HG03460 (cell line): Measurements from ENCODE around the gene RBM38.

Experiments used
- ATAC-seq: cut with Tn5 transposase; IDR thresholded peaks from one replicate; pipeline ENCODE4 v1.9.1; 2021; ENCODE audit not compliant: unreplicated experiment

RBM38 gene

DNA sequence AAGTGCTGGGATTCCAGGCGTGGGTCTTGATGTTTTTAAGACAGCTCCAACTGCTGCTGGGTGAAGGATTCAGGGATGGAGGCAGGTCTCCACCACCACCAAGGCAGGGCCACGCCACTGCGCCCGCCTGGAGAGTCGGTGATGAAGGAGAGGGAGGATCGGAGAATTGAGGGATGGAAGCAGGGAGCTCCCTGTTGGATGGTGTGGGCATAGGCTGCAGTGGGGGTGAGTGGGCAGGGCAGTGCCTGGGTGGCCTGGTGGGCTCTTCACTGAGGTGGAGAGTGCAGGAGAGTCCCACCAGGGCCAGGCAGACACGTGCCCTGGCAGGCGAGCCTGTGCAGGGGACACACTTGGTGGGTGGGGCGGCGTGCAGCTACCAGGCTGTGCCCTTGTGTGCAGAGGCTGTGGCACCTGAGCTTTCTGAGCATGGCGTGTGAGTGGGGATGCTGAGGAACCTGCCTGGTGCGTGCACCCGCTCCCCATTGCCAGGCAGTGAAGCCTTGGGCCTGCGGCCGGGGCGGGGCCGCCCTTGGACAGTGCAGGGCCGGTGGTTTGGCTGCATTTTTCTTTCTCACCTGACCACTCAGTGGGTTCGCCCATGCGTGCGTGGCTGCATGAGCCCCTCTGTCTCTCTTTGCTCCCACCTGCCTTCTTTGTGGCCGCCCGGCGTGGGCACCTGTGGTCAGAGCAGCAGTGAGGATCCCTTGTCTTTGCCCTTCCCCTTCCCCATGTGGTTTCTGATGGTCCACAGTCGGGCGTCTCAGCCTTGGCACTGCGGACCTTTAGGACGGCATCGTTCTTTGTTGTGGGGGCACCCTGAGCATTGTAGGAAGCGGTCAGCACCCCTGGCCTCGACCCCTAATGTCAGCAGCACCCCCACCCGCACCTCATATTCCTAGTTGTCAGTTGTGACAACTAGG is 11.3 kb downstream of the RBM38 start:
- ATAC-seq, result no peak

DNA sequence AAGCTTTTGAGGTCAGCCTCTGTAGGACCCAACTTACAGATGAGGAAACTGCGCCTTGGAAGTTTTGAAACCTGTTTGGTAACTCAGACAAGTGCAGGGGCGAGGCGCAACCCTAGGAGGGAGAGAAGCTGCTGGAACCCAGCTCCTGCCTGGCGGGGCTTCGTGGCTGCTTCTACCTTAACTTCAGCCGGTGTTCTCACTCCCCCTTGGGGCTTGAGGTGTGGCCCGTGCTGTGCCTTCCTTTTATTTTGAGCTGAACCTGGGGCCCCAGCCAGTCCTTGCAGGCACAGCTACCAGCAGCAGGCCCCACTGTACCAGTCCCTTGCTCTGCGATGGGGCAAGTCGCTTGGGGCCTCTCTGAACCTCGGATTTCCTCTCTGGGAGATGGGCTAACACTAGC is 12.0 kb downstream of the RBM38 start:
- ATAC-seq, result no peak

- ATAC-seq, result no peak
These were observed 12.8 kb downstream of the RBM38 start for GRCh38 chr20:57404006-57404405.

DNA sequence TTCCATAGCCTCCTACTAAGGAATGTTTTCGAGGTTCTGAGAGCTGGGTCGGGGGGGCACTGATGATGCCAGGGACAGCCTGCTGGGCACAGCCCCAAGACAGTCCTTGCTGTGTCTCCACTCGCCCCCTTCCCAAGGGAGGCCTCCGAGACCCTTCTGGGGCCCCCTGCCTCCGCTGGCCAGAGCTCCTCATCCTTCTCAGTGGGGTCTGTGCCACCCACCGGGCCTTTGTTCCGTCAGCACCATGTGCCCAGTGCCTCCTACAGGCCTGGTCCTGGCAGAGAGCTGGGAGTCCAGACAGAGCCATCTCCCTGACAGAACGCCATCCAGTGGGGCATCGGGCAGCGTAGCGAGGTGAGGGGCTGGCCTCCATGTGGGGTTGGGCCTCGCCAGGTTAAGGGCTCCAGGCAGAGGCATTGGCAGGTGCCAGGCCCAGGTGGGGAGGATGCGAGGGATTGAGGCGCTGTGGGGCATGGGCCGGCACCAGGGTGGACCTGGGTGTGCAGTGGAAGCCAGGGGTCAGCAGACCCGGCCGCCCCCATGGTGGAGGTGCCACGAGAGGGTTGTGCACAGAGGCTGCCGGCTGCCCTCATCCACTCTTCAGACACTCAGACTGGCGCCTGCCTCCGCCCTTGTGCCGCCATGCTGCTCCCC is 13.3 kb downstream of the RBM38 start:
- no peak for ATAC-seq

GRCh38 chr20:57405236-57406016 is 14.2 kb downstream of the RBM38 start:
- no peak for ATAC-seq

DNA sequence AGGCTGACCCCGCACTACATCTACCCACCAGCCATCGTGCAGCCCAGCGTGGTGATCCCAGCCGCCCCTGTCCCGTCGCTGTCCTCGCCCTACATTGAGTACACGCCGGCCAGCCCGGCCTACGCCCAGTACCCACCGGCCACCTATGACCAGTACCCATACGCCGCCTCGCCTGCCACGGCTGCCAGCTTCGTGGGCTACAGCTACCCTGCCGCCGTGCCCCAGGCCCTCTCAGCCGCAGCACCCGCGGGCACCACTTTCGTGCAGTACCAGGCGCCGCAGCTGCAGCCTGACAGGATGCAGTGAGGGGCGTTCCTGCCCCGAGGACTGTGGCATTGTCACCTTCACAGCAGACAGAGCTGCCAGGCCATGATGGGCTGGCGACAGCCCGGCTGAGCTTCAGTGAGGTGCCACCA is 16.4 kb downstream of the RBM38 start:
- no peak for ATAC-seq

DNA sequence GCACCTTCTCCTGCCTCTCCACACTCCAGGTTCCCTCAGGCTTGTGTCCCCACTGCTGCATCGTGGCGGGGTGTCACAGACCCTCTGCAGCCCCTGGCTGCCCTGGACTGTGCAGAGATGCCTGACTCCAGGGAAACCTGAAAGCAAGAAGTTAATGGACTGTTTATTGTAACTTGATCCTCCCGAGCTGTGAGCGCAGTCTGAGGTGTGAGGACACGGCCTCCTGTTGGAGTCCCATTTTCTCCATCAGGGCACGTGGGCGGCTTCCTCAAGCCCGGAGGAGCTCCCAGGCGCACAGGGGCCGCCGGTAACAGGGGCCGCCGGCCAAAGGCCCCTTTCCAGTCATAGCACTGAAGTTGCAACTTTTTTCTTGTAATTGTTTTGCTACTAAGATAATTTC is 16.9 kb downstream of the RBM38 start:
- ATAC-seq, result no peak

DNA sequence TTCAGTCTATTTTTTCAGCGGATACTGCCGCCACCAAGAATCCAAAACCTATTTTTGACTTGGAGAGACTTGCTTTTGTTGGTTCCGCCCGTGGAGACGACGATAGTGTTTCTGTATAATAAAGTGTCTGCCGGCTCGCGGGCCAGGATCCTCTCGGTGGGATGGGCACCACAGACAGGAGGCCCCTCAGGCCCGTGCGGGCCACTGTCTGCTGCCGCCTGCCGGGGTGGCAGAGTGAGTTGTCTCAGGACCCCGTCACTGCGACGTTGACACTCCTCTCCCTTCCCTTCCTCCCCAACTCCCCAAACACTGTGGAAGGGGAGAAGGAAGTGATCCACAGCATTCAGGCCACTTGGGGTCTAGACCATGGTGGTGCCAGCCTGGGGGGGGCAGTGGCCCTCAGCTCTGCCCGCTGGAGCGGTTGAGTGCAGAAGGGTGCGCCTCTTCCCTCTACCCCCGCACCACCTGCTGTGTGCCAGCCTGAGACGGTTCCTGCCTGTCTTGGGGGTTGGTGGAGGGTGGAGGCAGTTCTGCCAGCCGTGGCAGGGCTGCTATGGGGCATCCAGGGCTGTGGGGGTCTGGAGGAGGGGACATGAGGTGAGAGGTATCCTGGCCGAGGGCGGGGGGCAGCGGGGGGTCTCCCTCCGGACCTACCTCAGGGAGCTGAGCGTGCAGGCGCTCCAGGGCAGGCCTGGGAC is 17.5 kb downstream of the RBM38 start:
- ATAC-seq, result no peak

DNA sequence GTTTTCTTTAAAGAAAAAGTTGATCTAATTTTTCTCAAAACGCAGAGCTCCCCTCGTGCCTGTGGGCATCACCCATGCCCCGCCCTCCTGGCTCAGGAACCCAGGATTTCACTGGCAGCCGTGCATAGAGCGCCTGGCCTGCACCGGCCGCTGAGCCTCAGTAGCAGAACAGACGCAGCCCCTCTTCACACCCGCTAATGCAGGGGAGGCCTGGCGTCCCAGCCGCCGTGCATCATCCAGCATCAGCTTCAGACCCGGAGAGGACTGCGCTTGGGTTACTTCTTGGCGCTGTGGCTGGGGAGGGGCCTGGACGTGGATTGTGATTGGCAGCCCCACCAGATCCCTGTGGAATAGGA is 18.1 kb downstream of the RBM38 start:
- ATAC-seq, result no peak

DNA sequence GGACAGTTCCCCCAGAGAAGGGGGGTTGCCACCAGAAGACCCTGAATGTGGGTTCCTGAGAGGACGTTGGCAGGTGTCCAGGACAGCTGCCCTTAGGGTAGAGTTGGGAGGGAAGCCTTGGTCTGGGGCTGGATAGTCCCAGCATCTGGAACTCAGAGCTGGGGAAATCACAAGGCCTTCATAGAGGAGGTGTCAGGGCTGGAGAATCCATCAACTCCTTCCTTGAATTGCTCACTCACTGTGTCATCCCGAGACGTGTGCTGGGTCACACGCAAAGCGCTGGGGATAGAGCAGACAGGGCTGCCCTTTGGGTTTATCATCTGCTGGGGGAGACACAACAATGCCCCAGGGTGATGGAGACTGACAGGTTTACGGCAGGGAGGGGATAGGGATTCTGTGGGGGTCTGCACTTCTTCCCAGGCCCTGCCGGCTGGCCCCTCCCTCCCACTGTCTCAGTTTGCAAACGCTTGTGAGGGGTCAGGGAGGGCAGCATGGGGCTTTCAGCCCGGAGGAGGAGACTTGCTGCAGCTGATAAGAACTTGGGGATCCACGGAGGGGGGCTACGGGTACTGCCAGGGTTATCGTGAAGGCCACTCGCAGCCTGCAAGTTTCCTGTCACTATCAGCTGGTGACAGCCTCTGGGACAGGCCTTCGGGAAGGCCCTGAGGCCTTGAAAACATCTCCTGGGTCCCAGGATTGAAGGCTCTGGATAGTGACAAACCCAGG is 18.6 kb downstream of the RBM38 start:
- ATAC-seq, result no peak

GRCh38 chr20:57410398-57410920 is 19.3 kb downstream of the RBM38 start:
- no peak for ATAC-seq

GRCh38 chr20:57410924-57411323 is 19.7 kb downstream of the RBM38 start:
- no peak for ATAC-seq

DNA sequence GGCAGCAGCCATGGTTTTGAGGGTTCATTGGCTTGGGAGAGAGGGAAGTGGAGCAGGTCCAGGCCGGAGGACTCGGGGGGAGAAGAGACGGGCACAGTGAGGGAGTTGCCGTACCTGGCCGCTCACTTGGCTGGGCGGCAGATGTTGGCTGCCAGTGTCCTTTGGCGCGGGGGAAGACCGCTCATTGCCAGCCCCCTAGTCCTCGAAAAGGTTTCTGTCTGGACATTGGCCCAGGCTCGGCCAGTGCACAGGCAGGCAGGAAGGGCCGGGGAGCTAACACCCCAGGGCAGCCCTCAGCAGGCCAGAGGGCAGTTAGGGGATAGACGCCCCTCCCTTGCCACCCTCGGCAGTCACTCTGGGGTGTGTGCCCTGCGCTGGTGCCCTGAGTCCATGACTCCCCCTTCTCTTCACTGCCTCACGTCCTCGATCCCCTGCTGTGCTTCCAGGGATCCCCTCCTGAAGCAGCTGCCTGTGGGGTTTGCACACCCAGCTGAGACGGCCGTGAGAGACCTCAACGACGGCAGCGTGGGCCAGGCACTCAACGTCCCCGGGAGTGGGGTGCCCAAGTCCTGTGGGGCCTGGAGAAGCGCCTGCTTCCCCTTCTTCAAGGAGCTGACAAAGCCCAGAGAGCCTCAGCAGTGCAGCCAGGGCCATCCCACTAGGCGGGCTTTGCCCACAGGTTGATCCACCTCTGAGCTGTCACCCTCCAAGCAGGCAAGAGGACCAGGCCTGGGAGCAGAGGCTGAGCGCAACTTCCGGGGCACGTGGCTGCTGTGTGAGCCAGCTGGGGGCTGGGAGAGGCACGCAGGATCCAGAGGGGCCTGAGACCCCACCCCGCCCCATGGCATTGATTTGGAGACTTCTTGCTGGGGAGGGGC is 20.4 kb downstream of the RBM38 start:
- no peak for ATAC-seq

GRCh38 chr20:57412347-57413029 is 21.3 kb downstream of the RBM38 start:
- ATAC-seq, result no peak

DNA sequence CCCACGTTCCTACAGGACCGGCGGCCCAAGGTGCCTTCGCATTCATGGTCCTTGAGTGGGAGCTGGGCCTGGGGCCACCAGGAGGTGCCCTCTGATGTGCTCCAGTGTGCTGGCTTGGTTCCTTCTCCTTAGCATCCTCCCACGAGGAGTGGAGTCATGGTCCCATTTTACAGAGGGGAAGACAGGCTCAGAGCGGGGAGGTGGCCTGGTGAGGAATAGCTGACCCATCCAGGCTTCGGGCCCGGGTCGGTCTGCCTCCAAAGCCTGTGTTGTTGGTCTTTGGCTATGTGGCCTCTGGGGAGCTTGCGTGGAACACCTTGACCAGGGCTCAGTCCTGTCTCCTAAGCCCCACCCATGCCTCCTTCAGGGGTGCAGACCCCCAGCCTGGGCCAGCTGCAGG is 22.8 kb downstream of the RBM38 start:
- no peak for ATAC-seq

GRCh38 chr20:57414867-57415592 is 23.8 kb downstream of the RBM38 start:
- no peak for ATAC-seq

- no peak for ATAC-seq
These were observed 24.6 kb downstream of the RBM38 start for GRCh38 chr20:57415771-57416170.
